SK-N-SH treated with all-trans-retinoic acid at 6 μM for 48 hours (cell line): ENCODE data around the gene CACNA2D3.

ENCODE experiments used
- ATAC-seq: fragments of 200-7000 bp; cut with Tn5 transposase; 3 replicates; pipeline ENCODE4 v1.9.1; 2020; ENCODE audit warnings: mild to moderate bottlenecking, moderate library complexity
- ARNTL ChIP-seq: fragments of 450-650 bp; formaldehyde crosslinking; IDR thresholded peaks from 2 replicates; pipeline ENCODE4 v1.5.0; 2020; ENCODE audit warnings: low read depth, mild to moderate bottlenecking, moderate library complexity, borderline replicate concordance
- BACH2 ChIP-seq: fragments of 250-450 bp; sonication (Bioruptor Pico); IDR thresholded peaks from 2 replicates; pipeline ENCODE4 v1.9.0; 2021; ENCODE audit warnings: mild to moderate bottlenecking, borderline replicate concordance
- CREB5 ChIP-seq: fragments of 250-450 bp; sonication (Bioruptor Pico); IDR thresholded peaks from 2 replicates; pipeline ENCODE4 v1.5.1; 2020; ENCODE audit warnings: low read depth, mild to moderate bottlenecking, moderate library complexity
- CSDC2 ChIP-seq: fragments of 250-450 bp; sonication (Bioruptor Pico); IDR thresholded peaks from 2 replicates; pipeline ENCODE4 v1.5.0; 2020; ENCODE audit warnings: mild to moderate bottlenecking, moderate library complexity
- CSRNP3 ChIP-seq: fragments of 250-450 bp; sonication (Bioruptor Pico); IDR thresholded peaks from 2 replicates; pipeline ENCODE4 v1.5.1; 2021; ENCODE audit warnings: mild to moderate bottlenecking, moderate library complexity
- ISL1 ChIP-seq: fragments of 250-450 bp; sonication (Bioruptor Pico); IDR thresholded peaks from 2 replicates; pipeline ENCODE4 v2.1.2; 2022; ENCODE audit warnings: mild to moderate bottlenecking, moderate library complexity
- OSR1 ChIP-seq: fragments of 250-450 bp; sonication (Bioruptor Pico); IDR thresholded peaks from 2 replicates; pipeline ENCODE4 v1.8.0; 2022; ENCODE audit warnings: moderate library complexity, mild to moderate bottlenecking, inconsistent platforms
- PATZ1 ChIP-seq: fragments of 250-450 bp; sonication (Bioruptor Pico); IDR thresholded peaks from 2 replicates; pipeline ENCODE4 v1.8.0; 2020; ENCODE audit warnings: mild to moderate bottlenecking, moderate library complexity, borderline replicate concordance
- POU6F1 ChIP-seq: fragments of 250-450 bp; sonication (Bioruptor Pico); IDR thresholded peaks from 2 replicates; pipeline ENCODE4 v1.8.0; 2021; ENCODE audit warnings: low read depth, mild to moderate bottlenecking, moderate library complexity, borderline replicate concordance
- PPARA ChIP-seq: fragments of 250-450 bp; sonication (Bioruptor Pico); IDR thresholded peaks from 2 replicates; pipeline ENCODE4 v1.5.0; 2020; ENCODE audit warnings: mild to moderate bottlenecking, borderline replicate concordance
- RARB ChIP-seq: fragments of 250-450 bp; sonication (Bioruptor Pico); IDR thresholded peaks from 2 replicates; pipeline ENCODE4 v1.8.0; 2021; ENCODE audit warnings: mild to moderate bottlenecking, moderate library complexity
- SNAI2 ChIP-seq: fragments of 250-450 bp; sonication (Bioruptor Pico); IDR thresholded peaks from 2 replicates; pipeline ENCODE4 v1.5.0; 2020; ENCODE audit warnings: mild to moderate bottlenecking, moderate library complexity
- TCF4 ChIP-seq: fragments of 250-450 bp; sonication (Bioruptor Pico); IDR thresholded peaks from 2 replicates; pipeline ENCODE4 v1.8.0; 2021; ENCODE audit warnings: mild to moderate bottlenecking, moderate library complexity, borderline replicate concordance
- TOX ChIP-seq: fragments of 250-450 bp; sonication (Bioruptor Pico); IDR thresholded peaks from 2 replicates; pipeline ENCODE4 v1.8.0; 2021; ENCODE audit warnings: mild to moderate bottlenecking, moderate library complexity, borderline replicate concordance
- TSHZ2 ChIP-seq: fragments of 250-450 bp; sonication (Bioruptor Pico); IDR thresholded peaks from 2 replicates; pipeline ENCODE4 v1.5.0; 2020; ENCODE audit warnings: mild to moderate bottlenecking, moderate library complexity
- ZC3H10 ChIP-seq: fragments of 250-450 bp; sonication (Bioruptor Pico); IDR thresholded peaks from 2 replicates; pipeline ENCODE4 v1.5.1; 2021; ENCODE audit warnings: mild to moderate bottlenecking, moderate library complexity
- ZFP3 ChIP-seq: fragments of 250-450 bp; sonication (Bioruptor Pico); IDR thresholded peaks from 2 replicates; pipeline ENCODE4 v1.5.0; 2020; ENCODE audit warnings: mild to moderate bottlenecking, moderate library complexity
- ZFP30 ChIP-seq: fragments of 450-650 bp; formaldehyde crosslinking; IDR thresholded peaks from 2 replicates; pipeline ENCODE4 v1.5.0; 2022; ENCODE audit warnings: mild to moderate bottlenecking, moderate library complexity
- ZNF565 ChIP-seq: fragments of 450-650 bp; formaldehyde crosslinking; conservative IDR thresholded peaks from 2 replicates; pipeline ENCODE4 v1.5.0; 2020; ENCODE audit warnings: low read depth, mild to moderate bottlenecking, moderate library complexity
- ZNF70 ChIP-seq: fragments of 450-650 bp; formaldehyde crosslinking; IDR thresholded peaks from 2 replicates; pipeline ENCODE4 v1.5.0; 2020; ENCODE audit warnings: mild to moderate bottlenecking, moderate library complexity
- ZNF8 ChIP-seq: fragments of 450-650 bp; formaldehyde crosslinking; IDR thresholded peaks from 2 replicates; pipeline ENCODE4 v1.5.0; 2020; ENCODE audit warnings: mild to moderate bottlenecking, moderate library complexity

The CACNA2D3 gene

GRCh38 chr3:54966979-54967378 lies 844.6 kb downstream of the CACNA2D3 start:
- no peak for TF ChIP-seq TSHZ2 (CRISPR knock-in tag)
- no peak for TF ChIP-seq OSR1 (CRISPR knock-in tag)
- TF ChIP-seq ZNF8 (CRISPR knock-in tag): no peak
- TF ChIP-seq TOX (CRISPR knock-in tag): no peak
- no peak for TF ChIP-seq ISL1 (CRISPR knock-in tag)
- TF ChIP-seq ZNF565: no peak
- TF ChIP-seq SNAI2 (CRISPR knock-in tag): no peak
- TF ChIP-seq PPARA (CRISPR knock-in tag): no peak
- no peak for TF ChIP-seq POU6F1 (CRISPR knock-in tag)
- no peak for TF ChIP-seq CSRNP3 (CRISPR knock-in tag)
- TF ChIP-seq CREB5 (CRISPR knock-in tag): no peak
- TF ChIP-seq ARNTL: no peak
- no peak for TF ChIP-seq RARB (CRISPR knock-in tag)
- TF ChIP-seq TCF4 (CRISPR knock-in tag): no peak
- TF ChIP-seq PATZ1 (CRISPR knock-in tag): no peak
- no peak for TF ChIP-seq ZFP30
- TF ChIP-seq ZNF70 (CRISPR knock-in tag): no peak
- TF ChIP-seq CSDC2: no peak
- TF ChIP-seq ZFP3: no peak
- no peak for TF ChIP-seq BACH2 (CRISPR knock-in tag)
- no peak for ATAC-seq

GRCh38 chr3:54967731-54968161 lies 845.4 kb downstream of the CACNA2D3 start:
- TF ChIP-seq SNAI2 (CRISPR knock-in tag) (no peak), CSRNP3 (CRISPR knock-in tag) (no peak), ZNF8 (CRISPR knock-in tag) (no peak), TOX (CRISPR knock-in tag) (no peak), TSHZ2 (CRISPR knock-in tag) (no peak), ZC3H10 (no peak)
- ATAC-seq: no peak
